Endometrial microvascular endothelial cells (primary cell): ENCODE results near the gene VAMP2. TPM values are rescaled to one million over a fixed set of nuclear protein-coding genes. Genes with fewer than 3 reads are reported as not detected.

Experiments used
- in situ Hi-C: cut with HindIII; loops from 2 replicates; pipeline ENCODE4 v1.10.0; 2017; ENCODE audit warnings: low sequenced_read_pairs, low pct_unique_long_range_greater_than_20kb; ENCODE audit errors: inconsistent ontology term
- total RNA-seq: library from RNA; depleted of rRNA; stranded (reverse); fragments of >200 nt; gene quantifications from one replicate; pipeline ENCODE4 v1.2.3, GENCODE V29; 2015; ENCODE audit errors: inconsistent ontology term

Gene VAMP2
- total RNA-seq, 1 donor from 2014 or later, result 5.3 TPM

- in situ Hi-C loops, result no loop called here
Observed at GRCh38 chr17:8146381-8147140, 16.2 kb downstream of the VAMP2 start.

DNA sequence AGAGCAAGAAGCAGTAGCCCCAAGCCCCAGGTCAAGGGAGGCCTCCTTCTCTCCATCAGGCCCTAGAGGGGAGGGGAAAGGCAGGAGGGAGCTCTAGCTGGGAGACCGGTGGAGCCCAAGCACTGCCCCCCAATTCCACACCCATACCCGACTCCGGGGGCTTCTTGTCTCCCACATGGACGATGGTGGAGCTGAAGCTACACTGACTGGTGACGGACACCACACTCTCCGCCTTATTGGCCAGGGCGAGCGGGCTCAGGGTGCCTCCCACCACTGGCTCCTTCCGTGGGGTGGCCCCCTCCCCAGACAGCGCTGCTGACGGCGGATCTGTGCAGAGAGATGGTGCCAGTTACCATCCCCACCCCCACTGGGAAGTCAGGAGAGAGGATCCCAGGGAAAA is 16.9 kb downstream of the VAMP2 start:
- in situ Hi-C loops, result no loop called here

- in situ Hi-C loops, result no loop called here
Observed at GRCh38 chr17:8144401-8145231, 18.1 kb downstream of the VAMP2 start.

GRCh38 chr17:8143581-8144400 is 19.0 kb downstream of the VAMP2 start:
- in situ Hi-C loops, result no loop called here

GRCh38 chr17:8142887-8143580 is 19.7 kb downstream of the VAMP2 start:
- in situ Hi-C loops, result no loop called here

DNA sequence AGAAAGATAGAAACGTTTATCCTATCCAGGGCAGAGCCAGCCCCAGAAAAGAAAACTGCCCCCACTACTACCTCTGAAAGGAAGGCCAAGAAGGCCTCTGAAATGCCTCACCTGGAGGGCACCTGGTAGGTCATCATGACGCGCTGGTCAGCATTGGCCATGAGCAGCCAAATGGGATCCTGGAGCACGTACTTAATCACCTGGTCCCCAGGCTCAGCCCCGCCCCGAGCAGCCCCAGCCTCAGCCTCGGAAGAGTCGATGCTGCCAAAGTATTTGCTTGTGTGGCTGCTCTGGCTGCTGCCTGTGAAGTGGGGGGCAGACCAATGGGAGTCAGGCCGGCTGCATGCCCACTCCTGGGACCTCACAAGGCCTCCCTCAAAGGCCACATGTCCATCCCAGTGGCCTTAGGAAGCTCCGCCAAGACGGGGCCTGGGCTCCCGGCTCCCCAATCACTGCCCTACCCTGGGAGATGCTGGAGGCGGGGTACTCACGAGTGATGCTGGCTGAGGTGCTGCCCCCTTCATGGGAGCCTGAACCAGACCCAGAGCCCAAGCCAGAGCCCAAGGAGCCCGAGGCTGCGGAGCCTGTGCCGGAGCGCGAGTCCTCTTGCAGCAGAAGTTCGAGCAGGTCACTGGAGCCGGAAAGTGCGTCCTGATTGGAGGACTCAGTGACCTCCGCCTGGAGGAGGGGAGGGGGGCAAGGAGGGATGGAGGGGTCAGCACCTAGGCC is 20.4 kb downstream of the VAMP2 start:
- in situ Hi-C loops, result no loop called here

DNA sequence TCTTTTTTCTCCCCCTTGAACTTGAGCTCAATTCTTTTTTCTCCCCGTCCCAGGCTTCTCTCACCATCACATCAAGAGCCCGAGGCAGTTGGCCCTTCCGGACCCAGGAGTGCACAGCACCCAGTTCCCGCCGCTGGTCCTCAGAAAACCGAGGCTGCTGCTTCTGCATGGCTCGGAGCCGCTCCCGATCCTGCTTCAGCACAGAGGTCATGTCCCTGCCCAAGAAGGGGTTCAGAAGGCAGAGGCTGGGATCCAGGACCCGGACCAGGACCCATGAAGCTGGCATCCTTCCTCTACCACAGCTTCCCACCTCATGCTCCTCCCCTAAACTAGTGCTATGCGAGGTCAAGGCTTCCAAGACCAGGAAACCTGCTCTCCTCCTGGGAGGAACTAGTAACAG is 21.0 kb downstream of the VAMP2 start:
- in situ Hi-C loops, result no loop called here

DNA sequence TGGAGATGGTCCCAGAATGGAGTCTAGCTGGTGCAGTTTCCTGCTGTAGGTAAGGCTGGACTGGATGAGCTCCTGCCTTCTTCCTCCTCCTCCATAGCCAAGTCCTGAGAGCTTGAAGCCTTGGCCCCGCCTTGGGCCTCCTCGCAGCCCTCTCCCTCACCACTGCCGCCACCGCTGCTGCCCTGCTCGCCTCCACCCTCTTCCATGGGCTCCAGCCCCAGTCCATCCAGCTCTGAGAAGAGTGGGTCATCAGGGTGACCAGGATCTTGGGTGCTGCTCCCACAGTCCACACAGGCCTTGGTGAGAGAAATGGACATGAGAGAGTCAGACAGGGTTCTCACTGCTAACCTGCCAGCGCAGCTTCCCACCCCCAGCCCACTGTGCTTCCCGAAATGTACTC is 21.7 kb downstream of the VAMP2 start:
- in situ Hi-C loops, result no loop called here

GRCh38 chr17:8140065-8141029 is 22.4 kb downstream of the VAMP2 start:
- in situ Hi-C loops, result no loop called here

DNA sequence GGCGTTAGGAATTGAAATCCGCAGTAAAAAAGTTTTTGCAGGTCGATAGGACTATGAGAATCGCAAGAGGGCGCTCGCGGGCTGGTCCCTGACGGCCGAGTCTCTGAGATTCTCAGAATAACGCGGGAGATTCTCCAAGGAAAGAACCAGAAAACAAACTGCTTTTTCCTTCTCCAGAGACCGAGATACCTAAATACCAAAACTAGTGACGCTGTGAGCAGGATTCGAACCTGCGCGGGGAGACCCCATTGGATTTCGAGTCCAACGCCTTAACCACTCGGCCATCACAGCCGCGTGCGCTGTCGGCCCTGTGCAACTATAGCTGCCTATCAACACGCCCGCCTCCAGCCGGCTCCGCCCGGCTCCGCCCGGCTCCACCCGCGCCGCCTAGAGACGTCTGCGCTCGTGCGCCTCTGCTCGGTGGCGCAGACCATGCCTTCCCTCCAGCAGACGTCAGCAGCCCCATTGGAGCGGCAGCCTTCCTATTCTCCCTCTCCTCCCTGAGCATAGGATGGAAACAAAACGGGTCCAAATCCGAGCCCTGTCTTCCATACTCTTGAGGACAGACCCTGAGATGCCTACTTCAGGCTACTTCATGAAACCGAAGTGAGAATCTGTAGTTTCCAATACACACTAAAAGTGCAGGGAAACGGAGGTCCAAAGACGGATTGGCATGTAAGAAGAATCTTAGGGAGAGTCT is 23.9 kb downstream of the VAMP2 start:
- in situ Hi-C loops, result no loop called here

DNA sequence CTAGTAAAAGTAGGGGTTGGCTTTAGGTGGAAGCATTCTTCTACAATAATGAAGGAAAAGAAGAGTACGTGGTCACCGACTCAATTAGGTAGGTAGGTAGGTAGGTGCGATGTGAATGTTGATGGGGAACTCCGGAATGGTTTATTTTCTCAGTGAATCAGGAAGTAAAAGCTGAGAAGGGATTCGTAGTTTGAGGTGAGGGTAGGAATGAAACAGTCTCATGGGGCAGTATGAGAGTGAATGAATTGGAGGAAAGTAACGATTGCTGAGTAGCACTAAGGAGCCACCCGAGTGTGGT is 24.4 kb downstream of the VAMP2 start:
- in situ Hi-C loops, result no loop called here

GRCh38 chr17:8137645-8138373 is 24.9 kb downstream of the VAMP2 start:
- in situ Hi-C loops, result no loop called here

GRCh38 chr17:8133941-8134340 is 28.8 kb downstream of the VAMP2 start:
- in situ Hi-C loops, result no loop called here

DNA sequence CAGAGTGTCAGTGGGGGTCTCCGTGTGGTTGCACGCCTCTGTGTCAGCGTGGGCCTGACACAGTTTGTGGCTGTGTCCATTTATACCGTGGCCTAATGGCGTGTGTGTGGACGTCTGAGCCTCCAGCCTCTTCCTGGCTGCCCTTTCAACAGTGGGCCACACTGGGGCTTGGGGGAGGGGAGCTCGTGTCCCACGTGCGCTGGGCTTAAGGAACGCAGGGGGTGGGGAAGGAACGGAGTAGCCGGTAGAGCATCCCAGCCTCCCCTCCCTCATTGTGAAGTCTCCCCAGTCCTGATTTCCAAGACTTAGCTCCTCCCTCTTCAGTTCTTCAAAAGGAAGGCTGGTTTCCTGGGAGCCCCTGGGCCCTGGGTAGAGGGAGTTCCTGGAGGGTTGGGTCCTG is 29.3 kb downstream of the VAMP2 start:
- in situ Hi-C loops, result no loop called here

DNA sequence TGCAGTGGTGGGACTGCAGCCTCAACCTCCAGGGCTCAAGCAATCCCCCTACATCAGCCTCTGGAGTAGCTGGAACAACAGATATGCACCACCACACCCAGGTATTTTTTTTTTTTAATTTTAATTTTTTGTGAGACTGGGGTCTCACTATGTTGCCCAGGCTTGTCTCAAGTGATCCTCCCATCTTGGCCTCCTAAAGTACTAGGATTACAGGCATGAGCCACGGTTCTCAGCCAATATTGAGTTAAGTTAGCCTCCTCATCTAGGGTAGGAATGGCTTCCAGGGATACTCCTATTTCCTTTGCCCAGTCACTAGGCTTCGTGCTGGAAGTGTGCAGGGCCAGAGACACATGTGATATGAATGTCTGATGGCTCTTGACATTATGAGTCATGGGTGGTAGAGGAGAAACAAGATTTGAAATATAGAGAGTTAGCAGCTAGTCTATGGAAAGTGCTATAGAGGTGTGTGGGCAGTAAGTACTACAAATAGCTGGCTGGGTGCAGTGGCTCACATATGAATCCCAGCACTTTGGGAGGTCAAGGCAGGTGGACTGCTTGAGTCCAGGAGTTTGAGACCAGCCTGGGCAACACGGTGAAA is 30.8 kb downstream of the VAMP2 start:
- in situ Hi-C loops, result no loop called here
